Keratinocyte (primary cell): ENCODE results near the gene TNS2. TPM values are rescaled to one million over a fixed set of nuclear protein-coding genes. Genes with fewer than 3 reads are reported as not detected.
"Not testable (repeated sequence)": the region's sequence is repeated elsewhere in the genome, so short reads cannot be mapped to it uniquely, and the experiment has no call there.

Experiments used
- DNase-seq: peaks from one replicate; pipeline ENCODE4 v3.0.0-alpha.2; 2011; ENCODE audit warnings: low read depth, missing footprints, low spot score
- FAIRE-seq: peaks from 2 replicates; lab custom pipeline; 2011; peaks lifted over from hg19 to GRCh38; lab: Jason Lieb, UNC
- H2AFZ ChIP-seq: 2 replicates; pipeline ENCODE4 v1.6.0; 2012; ENCODE audit warnings: low read length, control low read depth, inconsistent platforms; ENCODE audit not compliant: control insufficient read depth
- H3K27ac ChIP-seq: 2 replicates; pipeline ENCODE4 v1.5.1; 2011; ENCODE audit warnings: low read length; ENCODE audit not compliant: control insufficient read depth, insufficient read depth
- H3K27me3 ChIP-seq: 3 replicates; pipeline ENCODE4 v1.6.0; 2011; ENCODE audit warnings: low read length; ENCODE audit not compliant: control insufficient read depth, insufficient read depth; ENCODE audit errors: extremely low read depth
- H3K36me3 ChIP-seq, 2 experiments: 2 replicates in 1 of 2; 3 replicates in 1 of 2; pipeline ENCODE4 v1.5.1; 2011; ENCODE audit warnings: low read length in 2 of 2, mild to moderate bottlenecking in 1 of 2; ENCODE audit not compliant: control insufficient read depth in 2 of 2, insufficient read depth in 2 of 2; ENCODE audit errors: extremely low read depth in 1 of 2
- H3K4me1 ChIP-seq: 3 replicates; pipeline ENCODE4 v1.5.1; 2011; ENCODE audit warnings: low read length; ENCODE audit not compliant: control insufficient read depth, insufficient read depth; ENCODE audit errors: extremely low read depth
- H3K4me2 ChIP-seq: 3 replicates; pipeline ENCODE4 v1.6.0; 2011; ENCODE audit warnings: low read depth, low read length; ENCODE audit not compliant: control insufficient read depth, insufficient read depth; ENCODE audit errors: extremely low read depth
- H3K4me3 ChIP-seq, 3 experiments: fragments of 200-600 bp in 1 of 3; sonication (generic) in 1 of 3; 2 replicates in 2 of 3; 3 replicates in 1 of 3; pipeline ENCODE4 v1.5.1; 2011 to 2016; ENCODE audit warnings: low read length in 3 of 3, mild to moderate bottlenecking in 3 of 3, control low read depth in 2 of 3, inconsistent platforms in 1 of 3, low read depth in 1 of 3, mixed read lengths in 1 of 3, mixed run types in 1 of 3, moderate library complexity in 1 of 3; ENCODE audit not compliant: control insufficient read depth in 2 of 3, insufficient read depth in 2 of 3; ENCODE audit errors: extremely low read depth in 1 of 3
- H3K79me2 ChIP-seq: 2 replicates; pipeline ENCODE4 v1.6.0; 2012; ENCODE audit warnings: low read length; ENCODE audit not compliant: control insufficient read depth, insufficient read depth
- H3K9ac ChIP-seq: 3 replicates; pipeline ENCODE4 v1.6.0; 2011; ENCODE audit warnings: low read length; ENCODE audit not compliant: control insufficient read depth, insufficient read depth; ENCODE audit errors: extremely low read depth
- H3K9me1 ChIP-seq: 3 replicates; pipeline ENCODE4 v1.6.0; 2011; ENCODE audit warnings: low read length; ENCODE audit not compliant: control insufficient read depth, insufficient read depth; ENCODE audit errors: extremely low read depth
- H3K9me3 ChIP-seq: 2 replicates; pipeline ENCODE4 v1.5.1; 2012; ENCODE audit warnings: low read depth, low read length; ENCODE audit not compliant: control insufficient read depth
- H4K20me1 ChIP-seq: 3 replicates; pipeline ENCODE4 v1.6.0; 2011; ENCODE audit warnings: low read length; ENCODE audit not compliant: control insufficient read depth, insufficient read depth; ENCODE audit errors: extremely low read depth
- EZH2 ChIP-seq: IDR thresholded peaks from one replicate; pipeline ENCODE4 v1.6.1; 2012; ENCODE audit warnings: inconsistent platforms, mild to moderate bottlenecking, low read length, moderate library complexity
- dilution Hi-C: fragments of 300-500 bp; cut with MboI; formaldehyde crosslinking; loops from one replicate; pipeline ENCODE4 v1.7.0; 2020; ENCODE audit warnings: low sequenced_read_pairs; ENCODE audit not compliant: extremely low pct_ligation_motif_present
- polyA plus RNA-seq, 5 experiments: library from polyadenylated mRNA; depleted of rRNA in 3 of 5; stranded (reverse) in 3 of 5; stranded (forward) in 1 of 5; unstranded in 1 of 5; fragments of >200 nt; gene quantifications; 1 replicate in 1 of 5; 2 replicates in 3 of 5; 3 replicates in 1 of 5; pipeline versions ENCODE4 v1.2.1 to v1.2.3, GENCODE V29; 2011 to 2012; ENCODE audit warnings: missing spikeins in 2 of 5, low read depth in 1 of 5, low replicate concordance in 1 of 5
- TF ChIP-seq, protein P1 (sequence below), 3 experiments: IDR thresholded peaks in 1 of 3; conservative IDR thresholded peaks in 1 of 3; optimal IDR thresholded peaks in 1 of 3; 2 replicates in 2 of 3; 3 replicates in 1 of 3; pipeline versions ENCODE3 to v1.5.1; 2011; ENCODE audit warnings: low read length in 3 of 3, mild to moderate bottlenecking in 3 of 3, moderate library complexity in 2 of 3, control low read depth in 1 of 3, inconsistent platforms in 1 of 3; ENCODE audit not compliant: insufficient read depth in 2 of 3; ENCODE audit errors: extremely low read depth in 1 of 3

Gene TNS2
- polyA plus RNA-seq, 1 donor (not counting 4 experiments of a cell fraction or from before 2014, with no cell fraction given), result 0.80 TPM

DNA sequence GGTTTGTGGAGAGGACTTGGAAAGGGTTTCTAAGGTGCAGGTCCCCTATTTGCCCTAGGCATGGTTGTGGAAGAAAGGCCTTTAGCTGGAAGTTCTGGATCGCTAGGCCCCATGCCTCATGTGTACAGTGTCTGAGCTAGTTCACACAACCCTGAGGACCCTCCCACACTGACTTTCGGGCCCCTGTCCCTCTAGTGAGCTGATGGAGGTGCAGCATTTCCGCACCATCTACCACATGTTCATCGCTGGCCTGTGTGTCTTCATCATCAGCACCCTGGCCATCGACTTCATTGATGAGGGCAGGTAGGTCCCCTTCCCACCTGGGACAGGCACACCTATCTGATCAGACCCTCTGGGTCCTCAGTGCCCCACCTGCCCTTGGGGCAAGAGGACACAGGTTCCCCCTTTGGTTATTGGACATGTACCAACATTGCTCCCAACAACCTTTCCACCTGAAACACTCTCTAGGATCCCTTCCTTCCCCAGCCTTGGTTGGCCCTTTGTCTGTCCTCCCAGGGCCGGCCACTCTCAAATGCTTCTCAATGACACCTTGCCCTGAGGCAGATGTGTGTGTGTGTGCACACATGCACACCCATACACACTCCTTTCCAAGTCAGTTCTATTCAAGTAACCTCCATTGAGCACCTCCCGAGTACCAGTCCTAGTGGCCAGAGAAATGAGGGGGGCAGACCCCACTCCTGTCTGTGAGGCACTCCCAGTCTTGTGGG lies 56.0 kb downstream of the TNS2 start:
- no peak overlapping the region for H3K4me3 ChIP-seq
- no peaks in the 10 kb centered on the region for H3K9me1 ChIP-seq
- no peak overlapping the region for H3K9ac ChIP-seq
- DNase-seq, result no peak
- no peaks in the 10 kb centered on the region for H3K27me3 ChIP-seq
- H4K20me1 ChIP-seq, result no peaks in the 10 kb centered on the region
- H3K4me2 ChIP-seq, result no peak overlapping the region
- no peak for FAIRE-seq
- no peaks in the 10 kb centered on the region for H3K36me3 ChIP-seq
- no peak overlapping the region for H2AFZ ChIP-seq
- H3K9me3 ChIP-seq, result no peaks in the 10 kb centered on the region
- H3K27ac ChIP-seq, result no peak overlapping the region
- dilution Hi-C loops, result no loop called here
- no peaks in the 10 kb centered on the region for H3K79me2 ChIP-seq
- no peaks in the 10 kb centered on the region for H3K4me1 ChIP-seq
- TF ChIP-seq, protein P1, sequence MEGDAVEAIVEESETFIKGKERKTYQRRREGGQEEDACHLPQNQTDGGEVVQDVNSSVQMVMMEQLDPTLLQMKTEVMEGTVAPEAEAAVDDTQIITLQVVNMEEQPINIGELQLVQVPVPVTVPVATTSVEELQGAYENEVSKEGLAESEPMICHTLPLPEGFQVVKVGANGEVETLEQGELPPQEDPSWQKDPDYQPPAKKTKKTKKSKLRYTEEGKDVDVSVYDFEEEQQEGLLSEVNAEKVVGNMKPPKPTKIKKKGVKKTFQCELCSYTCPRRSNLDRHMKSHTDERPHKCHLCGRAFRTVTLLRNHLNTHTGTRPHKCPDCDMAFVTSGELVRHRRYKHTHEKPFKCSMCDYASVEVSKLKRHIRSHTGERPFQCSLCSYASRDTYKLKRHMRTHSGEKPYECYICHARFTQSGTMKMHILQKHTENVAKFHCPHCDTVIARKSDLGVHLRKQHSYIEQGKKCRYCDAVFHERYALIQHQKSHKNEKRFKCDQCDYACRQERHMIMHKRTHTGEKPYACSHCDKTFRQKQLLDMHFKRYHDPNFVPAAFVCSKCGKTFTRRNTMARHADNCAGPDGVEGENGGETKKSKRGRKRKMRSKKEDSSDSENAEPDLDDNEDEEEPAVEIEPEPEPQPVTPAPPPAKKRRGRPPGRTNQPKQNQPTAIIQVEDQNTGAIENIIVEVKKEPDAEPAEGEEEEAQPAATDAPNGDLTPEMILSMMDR (optimal IDR thresholded peaks at IDR 0.05 in 1 of 3, IDR thresholded peaks at IDR 0.05 in 1 of 3, conservative IDR thresholded peaks at IDR 0.05 in 1 of 3; ENCODE audit: extremely low read depth in 1 of 3, insufficient read depth in 2 of 3, low read length in 3 of 3), result no peak
- TF ChIP-seq EZH2, result no peak

DNA sequence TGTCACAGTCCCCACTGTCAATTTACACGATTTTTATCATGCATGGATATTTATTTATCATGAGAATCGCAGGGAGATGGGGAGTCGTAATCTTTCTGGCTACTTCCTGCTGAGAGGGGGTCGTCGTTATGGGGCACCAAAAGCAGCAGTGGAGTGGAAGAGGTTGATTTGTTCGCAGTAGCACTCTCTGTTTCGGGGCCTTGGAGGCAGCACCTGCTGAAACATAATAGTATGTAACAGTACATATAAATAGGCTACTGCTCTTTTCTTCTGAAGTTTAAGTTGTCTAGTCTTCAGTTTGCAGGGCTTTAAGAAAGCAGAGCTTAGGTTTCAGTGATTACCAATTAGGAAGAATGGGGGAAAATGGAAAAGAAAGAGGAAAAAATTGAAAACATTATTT lies 57.3 kb downstream of the TNS2 start:
- FAIRE-seq (no peak), DNase-seq (no peak)
- Histone ChIP-seq H3K79me2 (no peaks in the 10 kb centered on the region), H4K20me1 (no peaks in the 10 kb centered on the region), H3K9me1 (no peaks in the 10 kb centered on the region), H3K9me3 (no peaks in the 10 kb centered on the region), H3K4me2 (no peak overlapping the region), H3K9ac (no peak overlapping the region), H3K4me3 (no peak overlapping the region), H3K27me3 (no peaks in the 10 kb centered on the region), H3K27ac (no peak overlapping the region), H3K36me3 (no peaks in the 10 kb centered on the region), H2AFZ (no peak overlapping the region), H3K4me1 (no peaks in the 10 kb centered on the region)
- dilution Hi-C loops, result no loop called here
- TF ChIP-seq, protein P1 (optimal IDR thresholded peaks at IDR 0.05 in 1 of 3, IDR thresholded peaks at IDR 0.05 in 1 of 3, conservative IDR thresholded peaks at IDR 0.05 in 1 of 3; ENCODE audit: extremely low read depth in 1 of 3, insufficient read depth in 2 of 3, low read length in 3 of 3), result no peak
- TF ChIP-seq EZH2, result no peak

DNA sequence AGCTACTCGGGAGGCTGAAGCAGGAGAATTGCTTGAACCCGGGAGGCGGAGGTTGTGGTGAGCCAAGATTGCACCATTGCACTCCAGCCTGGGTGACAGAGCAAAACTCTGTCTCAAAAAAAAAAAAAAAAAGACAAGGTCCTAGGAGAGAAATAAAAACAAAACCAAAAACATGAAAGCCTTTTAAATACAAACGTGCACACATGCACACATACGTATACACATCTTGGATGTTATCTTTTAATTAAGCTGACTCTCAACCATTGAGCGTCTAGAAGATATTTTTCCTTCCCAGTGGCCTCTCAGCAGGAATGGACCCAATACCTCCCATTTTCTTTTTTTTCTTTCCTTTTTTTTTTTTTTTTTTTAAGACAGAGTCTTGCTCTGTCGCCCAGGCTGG lies 62.6 kb downstream of the TNS2 start:
- H3K9me3 ChIP-seq, DNase-seq, H3K79me2 ChIP-seq, H3K4me3 ChIP-seq, FAIRE-seq, H3K36me3 ChIP-seq, H3K9me1 ChIP-seq, H2AFZ ChIP-seq, H4K20me1 ChIP-seq, H3K4me1 ChIP-seq, H3K4me2 ChIP-seq, H3K9ac ChIP-seq, dilution Hi-C loops, H3K27me3 ChIP-seq, H3K27ac ChIP-seq: not testable (repeated sequence)
